ENCODE data around the gene CEP152.

CEP152 gene

GRCh38 chr15:48765022-48765421, 45.8 kb downstream of the CEP152 start:
- DNase-seq (ENCODE audit: low spot score), result no peak

DNA sequence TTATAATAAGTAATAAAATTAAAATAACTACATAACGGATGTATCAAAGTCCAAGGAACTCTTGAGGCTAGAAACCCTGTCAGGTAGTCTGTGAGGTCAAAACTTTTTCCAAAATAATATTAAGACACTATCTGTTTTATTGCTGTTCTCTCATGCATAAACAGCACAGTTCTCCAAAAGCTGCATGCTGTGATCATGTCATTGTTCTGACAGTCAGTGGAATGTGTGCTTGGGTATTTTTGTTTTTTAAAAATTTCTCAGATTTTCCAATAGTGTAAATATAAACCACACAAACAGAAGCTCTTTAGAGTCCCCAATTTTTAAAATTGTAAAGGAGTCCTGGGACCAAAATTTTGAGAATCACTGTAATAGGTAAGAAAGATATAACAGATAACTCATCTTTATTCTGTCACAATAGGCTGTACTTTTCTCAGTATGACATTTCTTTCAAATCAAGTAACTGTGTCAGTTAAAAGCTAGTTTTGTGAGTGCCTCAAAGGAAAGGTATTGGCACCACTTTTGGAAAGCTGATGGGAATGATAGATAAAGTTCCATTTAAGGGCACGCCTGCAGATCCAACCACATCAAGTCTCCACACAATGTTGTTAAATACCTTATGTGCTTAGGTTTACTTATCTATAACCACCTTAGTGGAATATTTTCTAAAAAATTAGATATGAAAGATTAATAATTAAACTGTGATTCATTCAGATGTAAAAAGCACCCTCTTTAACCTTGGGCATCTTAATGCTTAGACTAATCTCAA, 49.3 kb downstream of the CEP152 start:
- DNase-seq (ENCODE audit: low spot score), result no peak

GRCh38 chr15:48759921-48760320, 50.9 kb downstream of the CEP152 start:
- no peak for DNase-seq (ENCODE audit: low spot score)

DNA sequence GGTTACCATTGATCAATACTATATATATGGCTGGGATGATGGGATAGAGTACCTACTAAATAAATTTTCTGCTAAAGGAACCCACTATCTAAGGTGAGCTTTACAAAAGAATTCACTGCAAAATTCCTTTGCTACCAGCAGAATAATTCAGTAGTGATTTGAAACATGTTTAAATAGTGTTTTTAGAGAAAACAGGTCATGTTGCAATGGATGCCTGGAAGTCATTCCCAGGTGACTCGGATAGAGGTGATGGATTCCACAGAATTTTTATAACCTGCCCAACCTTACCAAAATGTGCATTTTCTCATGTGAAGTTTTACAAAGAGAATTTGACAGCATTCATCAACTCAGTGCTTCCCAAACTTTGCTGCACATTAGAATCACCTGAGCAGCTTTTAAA, 53.2 kb downstream of the CEP152 start:
- DNase-seq (ENCODE audit: low spot score), result no peak

DNA sequence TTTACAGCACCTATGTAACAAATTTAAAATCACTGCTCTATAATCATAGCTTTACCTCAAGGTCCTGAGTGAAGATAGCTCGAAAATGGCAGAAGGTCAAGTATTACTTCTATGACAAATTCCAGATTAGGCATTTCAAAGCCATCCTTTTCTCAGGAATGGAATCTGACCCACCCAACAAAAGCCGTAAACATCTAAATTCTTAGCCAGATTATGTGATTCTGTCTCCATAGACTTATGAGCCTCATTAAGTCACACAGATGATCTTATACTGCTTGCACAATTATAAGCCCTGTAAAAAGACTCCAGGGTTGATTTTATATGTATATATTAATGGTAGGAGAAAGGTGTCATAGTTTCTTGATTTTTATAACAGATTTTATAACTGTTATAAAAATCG, 56.9 kb downstream of the CEP152 start:
- no peak for DNase-seq (ENCODE audit: low spot score)

DNA sequence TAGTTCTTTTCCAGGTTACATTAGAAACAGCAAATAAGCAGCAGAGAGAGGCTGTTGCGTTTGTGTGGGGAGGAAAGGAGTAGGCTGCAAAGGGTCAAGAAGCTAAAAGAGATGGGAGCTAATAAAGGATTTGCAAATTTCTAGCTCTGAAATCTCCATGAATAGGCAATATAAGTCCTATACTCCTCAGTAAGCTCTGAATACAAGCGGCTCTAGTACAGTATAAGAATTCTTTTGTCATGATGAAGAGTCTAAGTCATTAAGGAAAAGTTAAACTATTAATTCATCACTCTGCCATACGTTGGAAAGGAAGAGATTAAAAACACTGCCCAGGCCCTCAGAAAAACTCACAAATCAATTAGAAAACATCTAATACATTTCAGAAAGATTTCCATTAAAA, 59.3 kb downstream of the CEP152 start:
- DNase-seq (ENCODE audit: low spot score), result no peak

- no peak for DNase-seq (ENCODE audit: low spot score)
Measured at GRCh38 chr15:48748535-48748934, 62.3 kb downstream of the CEP152 start.

DNA sequence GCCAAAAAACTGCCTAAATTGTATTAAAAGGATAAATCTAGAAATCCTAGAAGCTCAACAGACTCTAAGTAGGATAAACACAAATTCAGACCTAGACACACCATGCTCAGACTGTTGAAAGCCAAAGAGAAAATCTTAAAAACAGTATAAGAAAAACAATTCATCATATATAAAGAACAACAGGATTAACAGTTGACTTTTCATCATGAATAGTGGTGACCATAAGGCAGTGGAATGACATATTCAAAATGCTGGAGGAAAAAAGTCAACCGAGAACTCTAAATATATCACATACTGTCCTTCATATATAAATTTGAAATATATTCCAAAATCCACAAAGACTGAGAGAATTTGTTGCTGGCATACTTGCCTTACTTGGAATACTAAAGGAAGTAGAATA, 77.3 kb downstream of the CEP152 start:
- no peak for DNase-seq (ENCODE audit: low spot score)

DNA sequence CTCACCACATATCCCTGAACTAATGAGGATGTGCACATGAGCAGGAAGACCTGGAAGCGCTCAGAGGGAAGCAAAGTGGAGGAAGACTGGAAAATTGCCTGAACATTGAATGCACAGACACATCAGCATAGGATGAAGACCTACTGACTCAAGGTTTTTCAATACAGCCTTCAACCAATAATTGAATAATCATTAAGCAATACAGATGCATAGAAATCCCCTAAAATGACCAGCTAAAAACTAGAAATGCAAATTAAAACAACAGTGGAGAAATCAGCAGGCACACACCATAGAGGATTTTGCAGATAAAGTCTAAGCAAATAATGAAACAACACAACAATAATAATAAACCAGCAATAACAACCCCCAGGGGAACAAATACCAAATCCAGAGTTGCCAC, 80.4 kb downstream of the CEP152 start:
- no peak for DNase-seq (ENCODE audit: low spot score)

DNA sequence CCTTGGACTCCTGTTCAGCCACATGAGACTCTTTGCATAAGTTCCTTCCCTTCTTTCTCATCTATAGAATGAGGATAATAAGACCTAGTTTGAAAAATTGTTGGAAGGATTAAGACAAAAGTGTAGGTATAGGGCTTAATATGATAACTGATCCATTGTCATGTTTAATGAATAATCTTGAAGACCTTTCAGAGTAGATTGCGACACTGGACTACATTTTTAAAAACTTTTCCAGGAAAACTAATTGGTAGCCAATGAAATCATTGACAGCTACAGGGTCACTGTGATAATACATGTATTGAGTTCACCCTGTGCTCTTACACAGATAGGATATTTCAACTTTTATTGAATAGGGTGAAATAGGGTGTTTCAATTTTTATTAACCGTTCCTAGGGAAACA, 86.9 kb downstream of the CEP152 start:
- no peak for DNase-seq (ENCODE audit: low spot score)

DNA sequence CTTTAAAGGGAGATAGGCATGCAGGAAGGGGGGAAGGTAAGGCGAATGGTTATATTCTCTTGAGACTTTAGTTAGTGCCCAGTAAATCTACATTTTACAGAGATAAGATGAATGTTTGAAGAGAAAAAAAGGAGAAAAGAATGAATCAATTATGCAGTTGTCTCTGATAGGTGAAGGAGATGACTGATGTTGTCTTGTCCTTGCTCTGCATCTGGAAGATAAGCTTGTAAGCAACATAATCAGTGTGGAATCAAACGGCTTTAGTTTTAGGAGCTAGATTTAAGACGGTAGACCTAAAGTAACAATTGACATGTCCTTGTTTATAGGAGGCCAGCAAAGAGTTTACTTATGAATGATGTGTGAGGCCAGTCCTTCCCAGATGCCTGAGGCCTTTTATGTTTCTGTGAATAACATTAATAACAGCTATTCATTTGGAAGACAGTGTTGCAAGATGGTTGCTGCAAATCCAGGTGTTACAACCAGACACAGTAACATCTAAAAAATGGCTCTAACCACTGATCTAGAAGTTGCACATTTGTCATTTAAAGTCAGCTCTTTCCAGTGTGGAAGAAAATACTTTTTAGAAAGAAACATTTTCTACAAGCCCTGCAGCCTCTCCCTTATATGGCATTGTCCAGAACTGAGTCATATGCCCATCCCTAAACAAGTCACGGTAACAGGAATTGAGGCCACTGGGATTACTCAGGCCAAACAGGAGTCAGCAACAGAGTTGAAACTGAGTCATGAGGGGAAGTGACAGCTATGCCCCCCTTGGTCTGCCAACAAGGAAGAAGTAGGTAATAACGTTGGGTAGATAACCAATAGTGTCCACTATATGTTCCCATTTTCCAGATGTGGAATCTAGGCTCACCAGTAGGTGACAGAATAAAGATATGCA, 87.9 kb downstream of the CEP152 start:
- no peak for DNase-seq (ENCODE audit: low spot score)

DNA sequence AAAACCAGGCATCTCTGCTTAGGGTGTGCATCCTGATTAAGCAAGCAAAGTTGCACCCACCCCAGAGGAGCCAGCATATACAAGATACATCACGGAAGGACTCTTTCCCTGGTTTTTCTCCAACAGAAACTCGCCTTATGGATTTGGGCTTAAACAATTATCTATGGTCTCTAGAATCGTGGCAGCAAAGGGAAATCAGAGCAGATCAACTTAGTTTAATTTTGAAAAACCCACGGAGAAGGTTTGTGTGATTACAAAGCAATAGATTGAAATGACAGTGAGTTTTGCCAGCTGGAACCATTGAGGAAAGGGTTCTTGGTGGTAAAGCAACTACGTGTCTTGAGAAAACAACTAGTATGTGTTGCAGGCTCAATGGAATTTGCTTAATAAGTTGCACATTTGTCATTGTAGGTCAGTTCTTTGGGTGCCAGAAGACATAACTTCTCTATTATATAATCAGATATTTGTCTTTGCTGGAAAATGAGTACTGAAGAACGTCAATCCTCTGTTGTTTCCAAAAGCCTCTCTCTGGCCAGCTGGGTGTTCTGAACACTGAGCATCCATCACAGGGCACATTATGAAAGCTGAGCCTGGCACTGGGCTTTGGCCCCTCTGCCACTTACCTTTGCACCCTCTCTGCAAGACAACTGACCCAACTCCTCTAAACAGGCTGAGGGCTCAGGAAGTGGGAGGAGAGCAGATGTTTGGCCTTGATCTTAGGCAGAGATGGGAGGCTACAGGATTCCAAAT, 89.6 kb downstream of the CEP152 start:
- no peak for DNase-seq (ENCODE audit: low spot score)

- no peak for DNase-seq (ENCODE audit: low spot score)
Measured at GRCh38 chr15:48720646-48721045, 90.2 kb downstream of the CEP152 start.

DNA sequence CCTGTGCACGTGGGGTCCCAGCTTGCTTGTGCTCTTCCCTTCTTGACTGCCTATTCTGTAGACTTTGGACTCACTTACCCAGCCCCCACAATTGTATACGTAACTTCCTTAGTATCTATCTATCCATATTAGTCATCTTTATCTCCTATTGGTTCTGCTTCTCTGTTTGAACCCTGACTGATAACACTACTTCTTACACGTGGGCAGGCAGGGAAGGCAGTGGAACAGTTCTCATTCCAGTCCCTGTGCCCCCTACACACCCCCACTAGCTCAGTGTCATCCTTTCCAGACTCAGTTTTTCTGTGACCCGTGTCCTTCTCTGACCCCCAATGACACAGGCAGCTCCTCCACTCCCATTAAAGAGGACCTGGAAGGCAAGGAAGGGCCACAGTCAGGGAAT, 91.2 kb downstream of the CEP152 start:
- no peak for DNase-seq (ENCODE audit: low spot score)

DNA sequence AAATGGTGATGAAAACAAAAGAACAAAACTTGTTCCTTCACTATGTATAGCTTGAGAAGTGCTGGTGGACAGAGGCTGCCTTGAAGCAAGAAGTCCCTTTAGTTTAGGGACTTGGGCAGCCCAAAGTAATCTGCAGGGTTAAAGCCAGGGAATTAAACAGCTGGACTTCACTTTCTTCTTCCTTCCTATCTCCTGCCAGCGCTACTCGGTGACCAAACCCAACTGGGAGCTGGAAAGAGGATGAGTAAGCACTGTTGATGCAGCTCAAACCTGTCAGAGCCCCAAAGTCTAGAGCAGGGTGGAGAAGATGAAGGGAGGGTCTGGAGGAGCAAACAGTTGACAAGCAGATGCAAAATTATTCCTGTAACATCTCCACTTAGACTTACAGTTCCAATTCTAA, 92.2 kb downstream of the CEP152 start:
- DNase-seq (ENCODE audit: low spot score), result no peak

DNA sequence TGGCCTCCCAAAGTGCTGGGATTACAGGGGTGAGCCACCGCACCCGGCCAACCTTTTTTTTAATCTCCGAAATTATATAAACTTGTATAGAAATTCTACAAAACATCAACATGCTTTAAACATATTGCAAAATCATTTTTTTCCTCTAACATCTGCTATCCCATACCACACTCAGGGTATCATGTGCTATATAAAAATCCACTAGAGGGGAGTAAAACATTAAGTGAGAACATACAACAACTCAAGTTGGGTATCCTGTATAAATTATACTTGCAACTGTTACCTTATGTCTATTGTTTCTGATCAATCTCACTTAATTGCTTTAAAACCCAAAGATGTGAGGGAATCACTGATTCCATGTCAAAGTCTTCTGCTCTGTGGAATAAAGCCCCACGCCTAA, 93.4 kb downstream of the CEP152 start:
- DNase-seq (ENCODE audit: low spot score), result no peak

DNA sequence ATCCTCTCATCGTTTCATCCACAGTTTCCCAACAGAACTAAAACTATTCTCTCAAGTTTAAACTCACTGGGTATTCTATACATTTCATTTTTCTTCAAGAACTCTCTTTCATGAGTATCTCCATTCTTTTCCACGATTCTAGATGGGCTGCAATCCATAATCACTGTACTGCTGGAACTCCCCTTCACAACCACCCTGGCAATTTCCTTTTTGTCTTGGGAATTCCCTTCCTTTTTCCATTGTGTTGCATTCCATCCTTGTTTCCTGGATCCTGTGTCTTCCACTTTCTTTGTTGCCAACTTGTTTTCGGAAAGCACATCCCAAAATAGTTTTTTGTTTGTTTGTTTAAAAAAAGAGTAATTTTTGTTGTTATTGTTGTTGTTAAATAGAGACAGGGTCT, 98.3 kb downstream of the CEP152 start:
- no peak for DNase-seq (ENCODE audit: low spot score)

GRCh38 chr15:48710952-48711495, 99.8 kb downstream of the CEP152 start:
- DNase-seq (ENCODE audit: low spot score), result no peak

DNA sequence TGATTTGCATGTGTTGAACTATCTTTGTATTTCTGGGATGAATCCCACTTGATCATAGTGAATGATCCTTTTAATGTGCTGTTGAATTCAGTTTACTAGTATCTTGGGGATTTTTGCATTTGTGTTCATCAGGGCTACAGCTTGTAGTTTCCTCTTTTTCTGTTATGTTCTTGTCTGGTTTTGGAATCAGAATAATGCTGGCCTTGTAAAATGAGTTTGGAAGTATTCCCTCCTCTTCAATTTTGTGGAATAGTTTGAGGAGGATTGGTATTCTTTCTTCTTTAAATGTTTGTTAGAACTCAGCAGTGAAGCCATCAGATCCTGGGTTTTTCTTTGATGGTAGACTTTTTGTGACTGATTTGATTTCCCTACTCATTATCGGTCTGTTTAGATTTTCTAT, 102.2 kb downstream of the CEP152 start:
- DNase-seq (ENCODE audit: low spot score), result no peak

DNA sequence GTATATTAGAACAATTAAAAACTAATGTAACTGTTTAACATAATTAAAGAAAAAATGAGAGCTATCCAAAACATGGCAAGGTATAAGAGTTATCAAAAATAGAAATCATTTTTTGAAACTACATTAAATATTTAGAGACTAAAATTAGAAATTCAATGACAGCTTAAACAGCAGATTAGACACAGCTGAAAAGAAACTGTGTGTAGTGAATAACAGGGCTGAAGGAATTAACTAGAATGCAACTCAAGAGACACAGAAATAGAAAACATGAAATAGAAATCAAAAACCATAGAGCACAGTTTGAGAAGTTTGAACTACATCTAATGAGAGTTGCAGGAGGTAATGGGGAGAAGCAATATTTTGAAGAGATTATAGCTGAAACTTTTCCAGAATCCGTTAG, 105.5 kb downstream of the CEP152 start:
- no peak for DNase-seq (ENCODE audit: low spot score)

GRCh38 chr15:48703544-48703943, 107.3 kb downstream of the CEP152 start:
- no peak for DNase-seq (ENCODE audit: low spot score)

GRCh38 chr15:48702569-48703236, 108.2 kb downstream of the CEP152 start:
- DNase-seq (ENCODE audit: low spot score), result no peak
